NCI-H82 treated with DMSO at 0.1 percent for 48 hours (cell line): ENCODE results near the gene ZC3H10.
A peak's percentile ranks its signal among the peaks of the same experiment; 100 is the strongest.
"Not testable (repeated sequence)": the region's sequence is repeated elsewhere in the genome, so short reads cannot be mapped to it uniquely, and the experiment has no call there.

Experiments used
- DNase-seq: peaks from one replicate; lab custom pipeline; 2025; ENCODE audit not compliant: unreplicated experiment; lab: John Stamatoyannopoulos, UW

Gene ZC3H10

DNA sequence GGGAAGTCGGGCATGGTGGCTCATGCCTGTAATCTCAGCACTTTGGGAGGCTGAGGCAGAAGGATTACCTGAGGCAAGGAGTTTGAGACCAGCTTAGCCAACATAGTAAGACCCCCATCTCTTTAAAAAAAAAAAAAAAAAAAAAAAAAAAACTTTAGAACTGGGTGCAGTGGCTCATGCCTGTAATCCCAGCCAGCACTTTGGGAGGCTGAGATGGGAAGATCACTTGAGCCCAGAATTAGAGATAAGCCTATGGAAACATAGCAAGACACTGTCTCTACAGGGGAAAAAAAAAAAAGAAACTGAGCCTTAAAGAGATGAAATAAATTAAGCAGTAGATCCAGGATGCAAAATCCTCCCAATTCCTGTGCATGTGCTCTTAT is 15.4 kb upstream of the ZC3H10 start:
- no peak for DNase-seq

DNA sequence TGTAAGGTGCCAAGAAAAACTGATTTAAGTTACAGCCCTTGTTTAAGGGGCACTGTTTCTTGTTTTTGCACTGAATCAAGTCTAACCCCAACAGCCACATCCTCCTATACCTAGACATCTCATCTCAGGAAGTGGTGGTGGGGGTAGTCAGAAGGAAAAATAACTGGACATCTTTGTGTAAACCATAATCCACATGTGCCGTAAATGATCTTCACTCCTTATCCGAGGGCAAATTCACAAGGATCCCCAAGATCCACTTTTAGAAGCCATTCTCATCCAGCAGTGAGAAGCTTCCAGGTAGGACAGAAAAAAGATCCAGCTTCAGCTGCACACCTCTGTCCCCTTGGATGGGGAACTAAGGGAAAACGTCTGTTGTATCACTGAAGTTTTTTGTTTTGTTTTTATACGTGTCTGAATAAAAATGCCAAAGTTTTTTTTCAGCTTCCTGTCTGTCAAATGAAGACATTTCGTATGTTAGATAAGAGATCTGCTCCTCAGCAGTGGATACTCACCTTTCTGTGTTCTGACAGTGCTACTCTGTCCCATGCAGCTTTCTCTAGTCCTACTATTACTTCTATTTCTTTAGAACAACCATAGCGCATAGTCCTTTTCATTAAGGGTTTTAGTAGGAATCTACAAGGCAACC is 14.9 kb upstream of the ZC3H10 start:
- no peak for DNase-seq

DNA sequence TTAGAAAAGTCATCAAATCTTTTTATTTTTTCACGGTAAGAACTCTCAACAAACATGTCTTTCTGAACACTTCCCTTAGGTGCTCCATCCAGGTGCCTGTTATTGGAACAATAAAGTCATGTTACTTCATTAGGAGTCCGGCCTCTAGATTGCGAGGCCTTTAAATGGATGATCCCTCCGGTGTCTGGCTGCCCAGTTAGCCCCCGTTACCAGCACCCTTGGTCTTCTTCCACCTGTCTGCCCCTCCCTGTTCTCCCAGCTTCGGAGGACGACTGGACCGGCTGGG is 14.3 kb upstream of the ZC3H10 start:
- no peak for DNase-seq

DNA sequence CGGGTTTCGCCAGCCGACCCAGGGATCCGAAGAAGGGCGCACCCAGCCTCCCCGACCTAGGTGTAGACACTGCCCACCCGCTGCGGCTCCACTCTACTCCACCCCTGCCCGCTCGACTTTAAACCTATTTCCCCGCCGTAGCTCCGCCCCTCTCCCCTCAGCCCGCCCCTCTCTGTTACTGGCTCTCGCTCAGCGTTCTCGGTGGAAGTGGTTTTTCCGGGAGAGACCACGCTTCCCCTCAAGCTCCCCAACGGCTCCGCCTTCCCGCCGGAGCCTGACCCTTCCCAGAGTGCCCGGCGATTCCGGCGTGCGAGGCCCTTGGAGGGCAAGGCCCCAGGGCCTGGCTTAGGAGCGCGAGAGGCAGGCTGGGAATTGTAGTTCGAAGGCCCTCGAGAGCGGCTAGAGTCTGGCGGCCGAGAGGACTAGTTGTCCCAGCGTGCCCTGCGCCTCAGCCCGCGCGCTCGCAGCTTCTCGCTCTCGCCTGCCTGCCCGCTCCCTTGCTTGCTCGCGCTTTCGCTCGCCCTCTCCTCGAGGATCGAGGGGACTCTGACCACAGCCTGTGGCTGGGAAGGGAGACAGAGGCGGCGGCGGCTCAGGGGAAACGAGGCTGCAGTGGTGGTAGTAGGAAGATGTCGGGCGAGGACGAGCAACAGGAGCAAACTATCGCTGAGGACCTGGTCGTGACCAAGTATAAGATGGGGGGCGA is 13.8 kb upstream of the ZC3H10 start, which contains the start of gene PA2G4:
Gene PA2G4 (plus strand): TSS at position 451 of the 706 bp plus-strand sequence. CDS start 179 bp downstream, at position 630.
- DNase-seq: peak; percentile 95

DNA sequence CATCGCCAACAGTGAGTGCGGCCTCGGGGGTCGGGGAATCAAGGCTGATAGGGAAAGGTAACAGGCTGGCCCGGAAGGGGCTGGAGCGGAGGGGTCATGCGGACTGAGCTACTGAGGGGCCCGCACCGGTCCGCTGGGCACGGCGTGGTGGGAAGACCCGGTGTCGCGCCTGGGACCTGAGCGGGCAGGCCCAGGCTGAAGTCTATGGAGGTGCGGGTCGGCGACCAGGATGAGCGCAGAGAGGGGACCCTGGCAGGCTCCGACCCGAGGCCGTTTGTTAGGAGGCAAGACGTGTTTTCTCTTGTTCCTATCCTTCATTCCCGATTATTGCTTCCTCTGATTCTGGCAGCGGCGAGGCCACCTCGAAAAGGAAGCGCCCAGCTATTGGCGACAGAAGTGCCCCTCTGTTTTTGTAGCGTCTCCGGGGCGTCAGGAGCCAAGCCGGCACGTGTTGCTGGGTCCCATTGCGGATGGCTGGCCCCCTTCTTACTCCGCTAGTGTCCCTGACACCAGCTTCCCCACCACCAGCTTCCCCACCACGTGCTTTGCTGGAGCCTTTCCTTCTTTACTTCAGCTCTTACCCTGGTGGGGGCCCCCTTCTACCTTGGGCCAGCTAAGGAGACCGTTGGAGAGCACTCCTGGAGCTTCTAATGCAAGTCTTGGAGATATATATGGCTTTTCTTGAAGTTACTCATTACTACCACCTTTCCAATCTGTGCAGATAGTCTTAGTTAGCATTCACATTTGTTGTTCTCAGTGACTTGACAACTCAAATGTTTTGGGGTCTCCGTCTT is 13.1 kb upstream of the ZC3H10 start:
- no peak for DNase-seq

DNA sequence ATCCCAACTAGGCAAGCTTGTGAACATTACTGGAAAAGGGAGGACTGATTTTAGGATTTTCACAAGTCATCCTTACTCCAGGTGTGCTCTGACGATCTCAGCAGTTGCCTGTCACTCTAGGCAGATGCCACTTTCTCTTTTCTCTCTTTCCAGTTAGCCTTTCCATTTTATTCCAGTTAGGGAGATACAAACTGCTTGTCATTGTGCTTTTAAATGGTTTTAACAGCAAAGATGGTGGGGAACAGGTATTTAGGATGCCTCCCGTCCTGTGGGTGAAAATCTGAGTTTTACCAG is 12.5 kb upstream of the ZC3H10 start:
- no peak for DNase-seq

DNA sequence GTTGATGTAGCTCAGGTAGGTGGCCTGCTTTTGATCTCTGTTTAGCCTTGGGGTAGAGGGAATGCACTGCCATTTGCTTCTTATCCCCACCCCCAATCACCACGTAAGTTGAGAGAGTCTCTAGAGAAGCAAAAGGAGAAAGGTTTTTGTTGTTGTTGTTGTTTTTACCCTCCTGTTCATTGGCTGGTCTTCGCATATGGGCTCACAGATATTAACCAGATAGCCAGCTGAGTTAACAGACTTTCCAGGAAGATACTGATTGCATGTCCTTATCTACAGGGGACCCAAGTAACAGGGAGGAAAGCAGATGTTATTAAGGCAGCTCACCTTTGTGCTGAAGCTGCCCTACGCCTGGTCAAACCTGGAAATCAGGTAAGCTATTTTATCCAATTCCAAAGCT is 10.8 kb upstream of the ZC3H10 start:
- DNase-seq: no peak

DNA sequence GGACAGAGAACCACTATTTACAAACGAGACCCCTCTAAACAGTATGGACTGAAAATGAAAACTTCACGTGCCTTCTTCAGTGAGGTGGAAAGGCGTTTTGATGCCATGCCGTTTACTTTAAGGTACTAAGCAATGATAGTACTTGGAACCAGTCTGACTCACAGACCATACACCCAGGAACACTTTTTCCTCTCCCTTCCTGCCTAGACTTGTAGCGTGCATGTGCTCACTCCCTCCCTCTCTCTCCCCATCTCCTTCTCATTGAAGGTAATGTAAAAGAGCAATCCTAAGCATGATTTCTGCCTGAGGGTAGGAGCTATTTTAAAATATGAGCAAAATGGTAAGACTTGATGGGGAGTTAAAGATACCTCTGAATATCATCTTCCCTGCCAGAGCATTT is 7.5 kb upstream of the ZC3H10 start:
- DNase-seq: no peak

DNA sequence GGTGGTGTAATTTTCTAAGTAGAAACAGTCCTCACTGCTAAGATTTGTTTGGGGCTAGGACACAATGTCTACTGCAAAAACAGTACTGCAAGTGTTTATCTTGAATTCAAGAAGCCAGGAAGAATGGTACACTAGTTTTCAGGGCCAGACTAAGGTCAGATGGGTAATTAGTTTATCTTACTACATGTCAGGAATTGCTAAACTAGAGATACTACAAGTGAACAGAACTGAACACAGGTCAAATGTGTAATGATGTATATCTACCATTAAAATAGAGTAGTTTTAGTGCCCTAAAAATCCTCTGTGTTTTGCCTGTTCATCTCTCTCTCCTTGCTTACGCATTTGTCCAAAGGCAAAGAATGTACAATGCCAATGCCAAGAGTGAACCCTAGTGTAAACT is 4.0 kb upstream of the ZC3H10 start:
- no peak for DNase-seq

DNA sequence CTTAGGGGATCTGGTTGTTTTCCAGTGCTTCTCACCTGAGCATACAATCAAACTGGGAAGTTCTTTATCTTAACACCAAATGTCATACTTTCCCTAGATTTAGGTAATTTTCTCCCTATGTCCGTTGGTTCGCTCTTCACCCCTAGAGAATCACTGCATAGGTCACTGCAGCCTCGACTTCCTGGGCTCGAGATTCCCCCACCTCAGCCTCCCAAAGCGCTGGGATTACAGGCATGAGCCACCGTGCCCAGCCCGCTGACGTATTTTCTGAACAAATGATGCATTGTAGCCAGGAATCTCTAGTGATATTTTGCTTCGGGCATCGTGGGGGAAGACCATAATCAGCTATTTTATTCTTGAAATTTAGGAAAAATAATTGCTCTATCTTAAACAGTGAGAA is 2.7 kb upstream of the ZC3H10 start:
- DNase-seq: no peak

DNA sequence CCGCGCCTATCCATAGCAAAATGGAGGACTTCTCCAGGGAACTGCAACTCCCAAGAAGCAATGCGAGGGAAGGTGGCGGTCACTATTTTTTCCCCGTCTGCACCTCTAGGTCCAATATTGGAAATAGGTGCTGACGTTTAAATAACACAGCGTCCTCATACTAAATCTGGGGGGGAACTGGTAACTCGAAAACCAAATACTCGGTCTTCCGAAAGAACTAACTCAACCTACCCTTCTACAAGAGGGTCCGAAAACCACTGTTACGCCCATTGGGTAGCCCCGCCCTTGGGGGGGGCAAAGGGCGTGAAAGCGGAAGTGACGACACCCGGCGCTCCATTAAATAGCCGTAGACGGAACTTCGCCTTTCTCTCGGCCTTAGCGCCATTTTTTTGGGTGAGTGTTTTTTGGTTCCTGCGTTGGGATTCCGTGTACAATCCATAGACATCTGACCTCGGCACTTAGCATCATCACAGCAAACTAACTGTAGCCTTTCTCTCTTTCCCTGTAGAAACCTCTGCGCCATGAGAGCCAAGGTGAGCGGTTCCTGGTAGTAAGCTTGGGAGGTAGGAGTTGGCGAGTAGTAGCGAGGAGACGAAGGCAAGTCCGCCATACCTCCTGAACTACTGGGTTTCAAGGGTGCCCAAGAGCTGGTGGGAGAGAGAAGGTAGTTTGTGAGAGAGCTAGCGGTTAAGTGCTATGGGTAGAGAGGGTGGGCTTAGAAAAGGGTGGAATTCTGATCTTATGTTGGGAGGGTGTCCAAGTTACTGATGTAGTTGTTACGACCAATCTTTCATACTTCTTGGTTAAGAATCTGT is 1.6 kb upstream of the ZC3H10 start, which contains the start of gene RPL41:
Gene RPL41 (plus strand): TSS at position 367 of the 815 bp plus-strand sequence.
- peak; percentile 85 for DNase-seq

DNA sequence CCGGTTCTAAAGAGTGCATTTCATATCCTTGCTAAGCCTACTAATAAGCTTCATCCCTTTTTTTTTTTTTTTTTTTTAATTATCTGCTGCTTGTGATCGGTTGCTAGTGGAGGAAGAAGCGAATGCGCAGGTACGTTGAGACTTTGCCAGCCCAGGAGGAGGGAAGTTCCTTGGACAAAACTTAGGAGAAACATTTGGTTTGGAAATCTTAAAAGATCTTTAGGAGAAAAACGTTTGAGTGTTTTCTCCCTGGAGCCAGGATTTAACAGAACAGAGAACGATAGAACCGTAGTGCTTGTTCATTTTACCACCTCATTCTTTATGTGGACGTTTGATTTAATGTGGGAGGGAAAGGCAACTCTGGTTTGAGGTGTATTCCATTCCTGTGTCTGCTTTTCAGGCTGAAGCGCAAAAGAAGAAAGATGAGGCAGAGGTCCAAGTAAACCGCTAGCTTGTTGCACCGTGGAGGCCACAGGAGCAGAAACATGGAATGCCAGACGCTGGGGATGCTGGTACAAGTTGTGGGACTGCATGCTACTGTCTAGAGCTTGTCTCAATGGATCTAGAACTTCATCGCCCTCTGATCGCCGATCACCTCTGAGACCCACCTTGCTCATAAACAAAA is 872 bp upstream of the ZC3H10 start:
- DNase-seq: not testable (repeated sequence)

DNA sequence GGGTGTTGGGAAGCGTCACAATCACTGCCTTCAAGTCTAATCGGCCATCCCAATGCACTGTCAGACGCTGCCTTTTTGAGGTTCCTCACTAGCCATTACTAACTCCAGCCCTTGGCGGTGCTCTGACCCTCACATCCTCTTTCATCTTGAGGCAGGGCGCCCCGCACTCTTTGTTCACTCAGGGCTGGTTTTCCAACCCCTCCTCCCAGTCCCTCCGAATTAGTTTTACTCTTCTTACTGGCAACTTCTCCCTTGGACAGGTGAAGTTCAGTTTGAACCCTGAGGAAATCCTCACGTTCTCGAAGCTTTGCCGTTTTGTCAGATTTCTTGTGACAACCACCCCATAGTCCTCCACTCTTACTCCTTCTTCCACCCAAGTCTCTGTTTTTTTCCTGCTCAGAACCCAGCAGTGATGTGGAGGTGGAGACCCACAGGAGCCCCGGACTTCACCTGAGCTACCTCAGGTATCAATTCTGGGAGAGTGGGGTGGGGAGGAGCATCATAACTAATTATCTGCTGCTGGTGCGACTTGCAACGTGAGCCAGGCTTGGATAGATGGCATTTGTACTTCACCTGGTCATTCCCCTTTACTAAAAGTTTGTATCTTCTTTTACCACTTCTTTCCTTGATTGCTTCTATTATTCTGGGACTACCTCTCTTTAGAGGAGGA is 757 bp downstream of the ZC3H10 start:
- DNase-seq: peak; percentile 12

DNA sequence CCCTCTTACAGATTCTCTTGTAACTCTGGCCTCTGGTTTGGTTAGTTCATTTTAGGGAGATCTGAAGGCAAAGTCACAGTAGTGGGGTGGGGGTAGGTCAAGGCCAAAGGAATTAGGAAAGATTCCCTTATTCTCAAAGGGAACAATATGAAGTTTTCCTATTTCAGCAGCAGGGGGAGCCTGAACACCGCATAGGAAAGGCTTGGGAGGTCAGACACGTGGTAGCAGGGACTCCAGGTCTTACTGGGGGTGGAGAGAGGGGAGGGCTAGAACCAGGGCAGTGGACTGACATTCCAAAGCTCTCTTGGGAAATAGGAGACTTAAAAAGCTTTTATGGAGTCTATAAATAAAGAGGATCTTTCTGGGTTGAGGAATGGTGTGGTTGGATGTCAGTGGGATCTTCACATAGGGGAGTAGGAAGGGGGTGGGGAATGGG is 1.3 kb downstream of the ZC3H10 start:
- DNase-seq: peak; percentile 89

DNA sequence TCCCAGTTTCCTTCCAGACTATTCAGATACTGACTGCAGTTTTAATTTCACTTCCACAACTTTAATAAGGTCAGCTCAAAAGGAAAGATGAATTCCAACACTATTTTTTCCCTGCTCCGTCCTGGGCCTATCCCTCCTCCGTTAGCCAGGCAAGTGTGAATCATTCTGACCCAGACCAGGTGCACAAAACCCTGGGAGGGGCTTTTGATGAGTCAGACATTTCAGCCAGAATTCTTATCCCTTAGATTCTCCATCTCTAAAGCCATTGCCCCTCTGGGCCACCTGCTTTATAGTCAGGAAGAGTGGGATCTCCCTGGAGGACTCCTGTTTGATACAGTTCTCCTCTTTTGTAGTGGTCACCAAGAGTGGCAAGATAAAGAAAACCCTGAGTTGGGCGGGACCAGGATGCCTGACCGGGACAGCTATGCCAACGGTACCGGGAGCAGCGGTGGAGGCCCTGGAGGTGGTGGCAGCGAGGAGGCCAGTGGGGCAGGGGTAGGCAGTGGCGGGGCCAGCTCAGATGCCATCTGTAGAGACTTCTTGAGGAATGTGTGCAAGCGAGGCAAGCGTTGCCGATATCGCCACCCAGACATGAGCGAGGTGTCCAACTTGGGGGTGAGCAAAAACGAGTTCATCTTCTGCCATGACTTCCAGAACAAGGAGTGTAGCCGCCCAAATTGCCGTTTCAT is 2.2 kb downstream of the ZC3H10 start:
- DNase-seq: no peak

DNA sequence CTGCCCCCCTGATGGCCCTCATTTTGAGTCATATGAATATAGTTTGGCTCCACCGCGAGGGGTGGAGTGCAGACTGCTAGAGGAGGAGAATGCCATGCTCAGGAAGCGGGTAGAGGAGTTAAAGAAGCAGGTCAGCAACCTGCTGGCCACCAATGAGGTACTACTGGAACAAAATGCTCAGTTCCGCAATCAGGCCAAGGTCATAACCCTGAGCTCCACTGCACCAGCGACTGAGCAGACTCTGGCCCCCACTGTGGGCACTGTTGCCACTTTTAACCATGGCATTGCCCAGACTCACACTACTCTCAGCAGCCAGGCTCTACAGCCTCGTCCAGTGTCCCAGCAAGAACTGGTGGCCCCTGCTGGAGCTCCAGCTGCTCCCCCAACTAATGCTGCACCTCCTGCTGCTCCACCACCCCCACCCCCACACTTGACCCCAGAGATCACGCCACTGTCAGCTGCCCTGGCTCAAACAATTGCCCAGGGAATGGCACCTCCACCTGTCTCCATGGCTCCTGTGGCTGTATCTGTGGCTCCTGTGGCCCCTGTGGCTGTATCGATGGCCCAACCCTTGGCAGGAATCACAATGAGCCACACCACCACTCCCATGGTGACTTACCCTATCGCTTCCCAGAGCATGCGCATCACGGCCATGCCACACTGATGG is 3.3 kb downstream of the ZC3H10 start:
- no peak for DNase-seq

DNA sequence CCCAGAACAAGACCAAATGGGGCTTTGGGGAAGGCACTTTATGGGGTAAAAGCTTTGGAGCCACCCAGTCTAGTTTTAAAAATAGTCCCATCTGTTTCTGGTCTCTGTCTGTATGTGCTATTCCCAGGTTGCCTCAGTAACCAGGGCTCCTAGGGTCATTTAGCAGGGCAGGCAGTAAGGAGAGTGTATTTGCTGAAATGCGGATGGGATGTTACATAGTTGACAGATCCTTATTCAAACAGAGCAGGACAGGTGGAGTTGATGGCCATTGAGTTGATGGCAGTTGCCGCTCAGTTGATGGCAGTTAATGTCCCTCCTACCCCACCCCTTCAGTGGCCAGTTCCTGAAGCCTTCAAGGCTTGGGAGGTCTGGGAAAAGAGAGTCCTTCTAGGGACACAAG is 4.6 kb downstream of the ZC3H10 start:
- no peak for DNase-seq

DNA sequence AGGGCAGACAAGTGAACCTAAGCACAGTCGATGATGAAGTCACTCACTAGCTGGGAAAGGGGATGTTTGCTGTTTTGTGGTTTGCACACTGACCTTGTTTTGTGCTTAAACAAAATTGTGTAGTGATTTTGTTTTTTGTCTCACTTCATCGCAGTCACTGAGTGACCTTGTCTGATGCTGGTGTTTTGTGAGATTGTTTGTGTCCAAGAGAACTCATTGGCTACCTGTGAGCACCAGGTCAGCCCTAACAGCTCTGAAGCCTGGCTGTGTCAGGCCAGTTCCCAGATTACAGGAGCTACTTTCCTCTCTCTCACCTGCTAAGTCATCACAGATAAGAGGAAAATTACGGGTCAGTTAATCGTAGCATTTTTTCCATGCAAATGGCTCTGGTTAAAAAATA is 6.1 kb downstream of the ZC3H10 start:
- no peak for DNase-seq

DNA sequence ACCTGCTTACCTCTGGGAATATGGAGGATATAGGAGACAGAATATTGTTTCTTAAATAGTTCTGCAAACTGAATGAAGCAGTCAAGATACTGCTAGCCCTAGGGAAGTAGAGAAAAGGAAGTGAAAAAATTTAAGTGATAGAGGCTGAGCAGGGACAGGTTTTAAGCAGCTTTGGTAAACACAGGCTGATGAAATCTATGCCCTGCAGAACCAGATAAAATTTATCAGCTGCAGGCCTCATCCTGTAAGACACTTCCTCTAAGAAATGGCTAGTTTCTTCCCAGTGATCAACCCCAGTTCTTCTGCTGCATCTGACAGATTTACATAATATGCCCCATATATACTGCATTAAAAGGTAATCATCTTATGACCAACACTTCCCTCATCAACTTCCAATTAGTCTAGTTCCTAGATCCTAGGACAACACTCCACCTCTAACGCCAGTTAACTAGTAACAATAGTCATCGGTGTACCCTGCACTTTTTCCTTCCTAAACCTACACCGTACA is 8.7 kb downstream of the ZC3H10 start:
- no peak for DNase-seq
